HCT116 (cell line): ENCODE results near the gene MED25.
A peak's percentile ranks its signal among the peaks of the same experiment; 100 is the strongest.

Experiments
- EZH2 ChIP-seq: fragments of 200-600 bp; sonication (generic); IDR thresholded peaks from 2 replicates; pipeline ENCODE4 v1.6.1; 2017; ENCODE audit warnings: antibody characterized with exemption, mixed run types
- EZH2phosphoT487 ChIP-seq: fragments of 200-600 bp; IDR thresholded peaks from 2 replicates; pipeline ENCODE4 v1.6.1; 2018; ENCODE audit warnings: antibody characterized with exemption, borderline replicate concordance
- FOSL1 ChIP-seq: IDR thresholded peaks from 2 replicates; pipeline ENCODE4 v1.6.1; 2012; ENCODE audit warnings: low read depth
- POLR2A ChIP-seq: IDR thresholded peaks from 2 replicates; pipeline ENCODE4 v1.7.0; 2011; ENCODE audit warnings: borderline replicate concordance; ENCODE audit not compliant: insufficient read depth, insufficient read length; ENCODE audit errors: extremely low read depth
- POLR2AphosphoS5 ChIP-seq: IDR thresholded peaks from 2 replicates; pipeline ENCODE4 v1.6.1; 2011; ENCODE audit warnings: mild to moderate bottlenecking, low read depth, low read length, moderate library complexity
- RAD21 ChIP-seq: IDR thresholded peaks from 2 replicates; pipeline ENCODE4 v1.6.1; 2012; ENCODE audit warnings: low read depth, mild to moderate bottlenecking
- SP1 ChIP-seq: IDR thresholded peaks from 2 replicates; pipeline ENCODE4 v1.6.1; 2012; ENCODE audit warnings: low read depth
- SRF ChIP-seq: IDR thresholded peaks from 2 replicates; pipeline ENCODE4 v1.6.1; 2012; ENCODE audit warnings: low read depth
- YY1 ChIP-seq: IDR thresholded peaks from 2 replicates; pipeline ENCODE4 v1.6.1; 2011; ENCODE audit warnings: low read length, low read depth, moderate library complexity, mild to moderate bottlenecking; ENCODE audit not compliant: insufficient replicate concordance; ENCODE audit errors: extremely low read depth
- ZFX ChIP-seq: fragments of 450-650 bp; IDR thresholded peaks from 2 replicates; pipeline ENCODE4 v1.6.1; 2017
- ZNF274 ChIP-seq: fragments of 200-500 bp; sonication (Bioruptor generic); IDR thresholded peaks from 2 replicates; pipeline ENCODE4 v1.6.1; 2014; ENCODE audit warnings: mild to moderate bottlenecking, low read depth, low read length, inconsistent platforms
- TF ChIP-seq, protein P1 (sequence below), 3 experiments: fragments of 200-600 bp in 1 of 3; sonication (generic) in 1 of 3; IDR thresholded peaks in 2 of 3; conservative IDR thresholded peaks in 1 of 3; 2 replicates each; pipeline ENCODE4 v1.5.1; 2012 to 2017; ENCODE audit warnings: low read depth in 2 of 3, low read length in 2 of 3, antibody characterized with exemption in 1 of 3, borderline replicate concordance in 1 of 3, control low read depth in 1 of 3, mild to moderate bottlenecking in 1 of 3, mixed read lengths in 1 of 3, mixed run types in 1 of 3, moderate library complexity in 1 of 3; ENCODE audit not compliant: insufficient read depth in 1 of 3
- TF ChIP-seq, protein P2 (sequence below): IDR thresholded peaks from 2 replicates; pipeline ENCODE4 v1.6.1; 2012
- TF ChIP-seq, protein P3 (sequence below): IDR thresholded peaks from 2 replicates; pipeline ENCODE4 v1.6.1; 2012

- TF ChIP-seq, protein P1, sequence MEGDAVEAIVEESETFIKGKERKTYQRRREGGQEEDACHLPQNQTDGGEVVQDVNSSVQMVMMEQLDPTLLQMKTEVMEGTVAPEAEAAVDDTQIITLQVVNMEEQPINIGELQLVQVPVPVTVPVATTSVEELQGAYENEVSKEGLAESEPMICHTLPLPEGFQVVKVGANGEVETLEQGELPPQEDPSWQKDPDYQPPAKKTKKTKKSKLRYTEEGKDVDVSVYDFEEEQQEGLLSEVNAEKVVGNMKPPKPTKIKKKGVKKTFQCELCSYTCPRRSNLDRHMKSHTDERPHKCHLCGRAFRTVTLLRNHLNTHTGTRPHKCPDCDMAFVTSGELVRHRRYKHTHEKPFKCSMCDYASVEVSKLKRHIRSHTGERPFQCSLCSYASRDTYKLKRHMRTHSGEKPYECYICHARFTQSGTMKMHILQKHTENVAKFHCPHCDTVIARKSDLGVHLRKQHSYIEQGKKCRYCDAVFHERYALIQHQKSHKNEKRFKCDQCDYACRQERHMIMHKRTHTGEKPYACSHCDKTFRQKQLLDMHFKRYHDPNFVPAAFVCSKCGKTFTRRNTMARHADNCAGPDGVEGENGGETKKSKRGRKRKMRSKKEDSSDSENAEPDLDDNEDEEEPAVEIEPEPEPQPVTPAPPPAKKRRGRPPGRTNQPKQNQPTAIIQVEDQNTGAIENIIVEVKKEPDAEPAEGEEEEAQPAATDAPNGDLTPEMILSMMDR (IDR thresholded peaks at IDR 0.05 in 2 of 3, conservative IDR thresholded peaks at IDR 0.05 in 1 of 3; ENCODE audit: borderline replicate concordance in 1 of 3, insufficient read depth in 1 of 3, low read depth in 2 of 3, low read length in 2 of 3), result no peak
- TF ChIP-seq FOSL1 (no peak), ZFX (no peak), POLR2AphosphoS5 (peak; percentile 18; the same call in 1 of the 2 replicates), POLR2A (no peak), RAD21 (no peak), YY1 (no peak), EZH2phosphoT487 (no peak), SP1 (no peak), ZNF274 (no peak), EZH2 (no peak), SRF (no peak)
- TF ChIP-seq, protein P2, sequence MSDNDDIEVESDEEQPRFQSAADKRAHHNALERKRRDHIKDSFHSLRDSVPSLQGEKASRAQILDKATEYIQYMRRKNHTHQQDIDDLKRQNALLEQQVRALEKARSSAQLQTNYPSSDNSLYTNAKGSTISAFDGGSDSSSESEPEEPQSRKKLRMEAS, result no peak
- TF ChIP-seq, protein P3, sequence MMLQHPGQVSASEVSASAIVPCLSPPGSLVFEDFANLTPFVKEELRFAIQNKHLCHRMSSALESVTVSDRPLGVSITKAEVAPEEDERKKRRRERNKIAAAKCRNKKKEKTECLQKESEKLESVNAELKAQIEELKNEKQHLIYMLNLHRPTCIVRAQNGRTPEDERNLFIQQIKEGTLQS, result no peak
Measured at GRCh38 chr19:49860336-49861102, 42.4 kb downstream of the MED25 start.
